NT2/D1 (cell line): ENCODE data around the gene KIR3DL3.
"Not testable (repeated sequence)": the region's sequence is repeated elsewhere in the genome, so short reads cannot be mapped to it uniquely, and the experiment has no call there.

Source experiments
- SUZ12 ChIP-seq: IDR thresholded peaks from 2 replicates; pipeline ENCODE4 v1.6.1; 2011; ENCODE audit not compliant: insufficient read length, insufficient read depth; ENCODE audit errors: extremely low read depth
- YY1 ChIP-seq: IDR thresholded peaks from 2 replicates; pipeline ENCODE4 v1.6.1; 2011; ENCODE audit not compliant: insufficient read length, insufficient read depth
- ZNF274 ChIP-seq: IDR thresholded peaks from 2 replicates; pipeline ENCODE4 v1.6.1; 2011; ENCODE audit warnings: mild to moderate bottlenecking, low read depth, low read length

DNA sequence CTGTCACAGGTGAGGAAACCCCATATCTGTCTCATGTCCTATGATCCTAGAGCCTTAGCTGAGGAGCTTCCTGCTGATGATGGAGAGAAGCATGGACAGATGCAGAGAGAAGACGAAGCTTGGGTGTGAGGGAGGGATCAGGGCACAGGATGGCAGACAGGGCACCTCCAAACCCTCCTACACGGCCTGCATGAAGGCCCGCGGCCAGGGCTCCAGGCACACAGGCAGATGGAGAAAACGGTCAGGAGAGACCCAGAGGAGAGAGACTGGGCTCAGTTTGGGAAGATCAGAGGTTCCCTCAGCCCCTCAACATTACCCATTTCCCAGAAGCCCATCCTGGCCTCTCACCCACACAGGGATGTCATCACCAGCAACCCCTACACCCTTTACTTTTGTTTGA is 19.8 kb downstream of the KIR3DL3 start:
- not testable (repeated sequence) for TF ChIP-seq SUZ12, ZNF274, YY1
